K562 (cell line): Measurements from ENCODE around the gene GTF3C4. TPM values are rescaled to one million over a fixed set of nuclear protein-coding genes. Genes with fewer than 3 reads are reported as not detected.
A peak's percentile ranks its signal among the peaks of the same experiment; 100 is the strongest.

Source experiments
- ATAC-seq: fragments of 200-7000 bp; cut with Tn5 transposase; 3 replicates; pipeline ENCODE4 v1.9.1; 2020; ENCODE audit warnings: moderate library complexity
- BruUV-seq: library from RNA; stranded (reverse); fragments of 400-500 nt; replicated peaks from 2 replicates; lab custom pipeline; 2021; lab: Mats Ljungman, UMichigan
- CTCF ChIA-PET: fragments of 300-600 bp; formaldehyde crosslinking; extraction: SDS; loops from one replicate; lab custom pipeline; 2021; ENCODE audit warnings: low intra/inter-chr PET ratio; lab: Yijun Ruan, JAX
- POLR2A ChIA-PET: fragments of 300-600, 350-650 bp; sonication (Branson Sonifier 250); formaldehyde crosslinking; extraction: SDS; loops from one replicate; lab custom pipeline; 2021; ENCODE audit warnings: antibody characterized with exemption, inconsistent platforms; lab: Yijun Ruan, JAX
- DNase-seq, 4 experiments: peaks; one replicate each; pipeline versions ENCODE4 v3.0.0 to v3.0.0-alpha.2; 2011 to 2018; ENCODE audit warnings: low spot score in 3 of 4, mixed read lengths in 3 of 4; ENCODE audit errors: extremely low read depth in 1 of 4
- FAIRE-seq: peaks from 2 replicates; lab custom pipeline; 2011; peaks lifted over from hg19 to GRCh38; lab: Jason Lieb, UNC
- H2AFZ ChIP-seq: 2 replicates; pipeline ENCODE4 v1.6.0; 2011; ENCODE audit warnings: low read depth, low read length, control low read depth, inconsistent platforms
- H3K27ac ChIP-seq: fragments of 200-600 bp; 3 replicates; pipeline ENCODE4 v1.8.0; 2011; ENCODE audit warnings: low read depth, mild to moderate bottlenecking, control low read depth, inconsistent platforms, low read length, moderate library complexity, mixed read lengths; ENCODE audit errors: extremely low read depth
- H3K27me3 ChIP-seq, 2 experiments: fragments of 300-600 bp in 1 of 2; 2 replicates in 1 of 2; 3 replicates in 1 of 2; pipeline versions ENCODE4 v1.6.0 to v1.8.0; 2011; ENCODE audit warnings: inconsistent platforms in 2 of 2, low read length in 2 of 2, mild to moderate bottlenecking in 1 of 2, mixed read lengths in 1 of 2, moderate library complexity in 1 of 2; ENCODE audit not compliant: control insufficient read depth in 2 of 2, insufficient read depth in 2 of 2
- H3K36me3 ChIP-seq: fragments of 300-600 bp; 3 replicates; pipeline ENCODE4 v1.8.0; 2011; ENCODE audit warnings: mild to moderate bottlenecking, low read length, inconsistent platforms; ENCODE audit not compliant: control insufficient read depth, insufficient read depth
- H3K4me1 ChIP-seq, 2 experiments: fragments of 200-600 bp in 1 of 2; replicated peaks in 1 of 2; 2 replicates in 1 of 2; 3 replicates in 1 of 2; pipeline versions ENCODE4 v1.5.1 to v1.8.0; 2011; ENCODE audit warnings: inconsistent platforms in 2 of 2, low read length in 2 of 2, mild to moderate bottlenecking in 1 of 2, mixed read lengths in 1 of 2, moderate library complexity in 1 of 2; ENCODE audit not compliant: control insufficient read depth in 2 of 2, insufficient read depth in 2 of 2
- H3K4me2 ChIP-seq: 2 replicates; pipeline ENCODE4 v1.6.1; 2011; ENCODE audit warnings: low read length, control low read depth, inconsistent platforms, mixed read lengths; ENCODE audit not compliant: insufficient read depth
- H3K4me3 ChIP-seq: fragments of 200-600 bp; sonication (generic), shearing (Covaris generic); 2 replicates; pipeline ENCODE4 v1.5.1; 2016; ENCODE audit warnings: control low read depth, inconsistent platforms
- H3K79me2 ChIP-seq: fragments of 200-600 bp; 3 replicates; pipeline ENCODE4 v1.8.0; 2011; ENCODE audit warnings: low read length, inconsistent platforms; ENCODE audit not compliant: control insufficient read depth, insufficient read depth
- H3K9ac ChIP-seq, 2 experiments: 2 replicates each; pipeline versions ENCODE4 v1.6.0 to v1.6.1; 2011; ENCODE audit warnings: low read depth in 2 of 2, low read length in 2 of 2, control low read depth in 1 of 2, inconsistent platforms in 1 of 2, mild to moderate bottlenecking in 1 of 2, mixed read lengths in 1 of 2; ENCODE audit not compliant: insufficient read depth in 1 of 2
- H3K9me1 ChIP-seq: one replicate; pipeline ENCODE4 v1.6.0; 2011; ENCODE audit warnings: inconsistent platforms, mild to moderate bottlenecking, low read length, moderate library complexity; ENCODE audit not compliant: control insufficient read depth, insufficient read depth
- H3K9me3 ChIP-seq: replicated peaks from 2 replicates; pipeline ENCODE4 v1.5.1; 2011; ENCODE audit warnings: low read depth, low read length, inconsistent platforms; ENCODE audit not compliant: control insufficient read depth, insufficient read depth
- H4K20me1 ChIP-seq: replicated peaks from 2 replicates; pipeline ENCODE4 v1.6.1; 2011; ENCODE audit warnings: low read length, inconsistent platforms, mixed read lengths; ENCODE audit not compliant: control insufficient read depth, insufficient read depth
- DDX20 ChIP-seq: fragments of 450-650 bp; IDR thresholded peaks from 2 replicates; pipeline ENCODE4 v1.6.1; 2016; ENCODE audit warnings: missing genetic modification characterization, low read depth, mild to moderate bottlenecking, missing compliant biosample characterization, moderate library complexity
- HNRNPH1 ChIP-seq: fragments of 200-400 bp; formaldehyde crosslinking; optimal IDR thresholded peaks from 2 replicates; pipeline ENCODE3; 2017; ENCODE audit warnings: low read depth, mild to moderate bottlenecking, low read length, moderate library complexity
- HNRNPL ChIP-seq: fragments of 200-400 bp; formaldehyde crosslinking; IDR thresholded peaks from 2 replicates; pipeline ENCODE4 v1.6.1; 2017; ENCODE audit warnings: low read depth, mild to moderate bottlenecking, low read length
- NCOA1 ChIP-seq: fragments of 450-650 bp; IDR thresholded peaks from 2 replicates; pipeline ENCODE4 v1.6.1; 2016; ENCODE audit warnings: low read depth
- SPI1 ChIP-seq: IDR thresholded peaks from 2 replicates; pipeline ENCODE4 v1.6.1; 2011; ENCODE audit warnings: low read depth, low read length, control low read depth, borderline replicate concordance
- STAT5A ChIP-seq: IDR thresholded peaks from 2 replicates; pipeline ENCODE4 v1.6.1; 2012; ENCODE audit warnings: low read length, inconsistent platforms, borderline replicate concordance
- ZNF140 ChIP-seq: fragments of 250-450 bp; sonication (Bioruptor Pico); IDR thresholded peaks from 2 replicates; pipeline ENCODE4 v1.8.0; 2021; ENCODE audit warnings: moderate library complexity, mild to moderate bottlenecking, inconsistent platforms
- ZNF165 ChIP-seq: fragments of 250-450 bp; sonication (Bioruptor Pico); IDR thresholded peaks from 2 replicates; pipeline ENCODE4 v1.4.0; 2020; ENCODE audit warnings: borderline replicate concordance
- ZNF197 ChIP-seq: fragments of 200-800 bp; sonication (Bioruptor generic); IDR thresholded peaks from 2 replicates; pipeline ENCODE4 v1.6.1; 2016; ENCODE audit warnings: low read depth, missing genetic modification characterization, missing compliant biosample characterization
- ZNF24 ChIP-seq: fragments of 450-650 bp; IDR thresholded peaks from 2 replicates; pipeline ENCODE4 v1.6.1; 2016
- ZNF551 ChIP-seq: fragments of 250-450 bp; sonication (Bioruptor Pico); IDR thresholded peaks from 2 replicates; pipeline ENCODE4 v1.5.0; 2021; ENCODE audit warnings: mild to moderate bottlenecking, moderate library complexity
- WGBS: fragments of 100-300 bp; shearing (Covaris generic); methylation state at CpG from one replicate; pipeline ENCODE4 v1.1.6; 2016; ENCODE audit warnings: low coverage, mixed read lengths; ENCODE audit not compliant: insufficient coverage; ENCODE audit errors: missing lambda C conversion rate; 5-methylcytosine and 5-hydroxymethylcytosine counted together
- in situ Hi-C: fragments of 300-500 bp; cut with MboI; formaldehyde crosslinking; loops from 4 replicates; pipeline ENCODE4 v1.15.0; 2018; ENCODE audit warnings: inconsistent platforms, mixed read lengths
- intact Hi-C: fragments of 100-400 bp; cut with micrococcal nuclease; formaldehyde crosslinking; loops from 2 replicates; pipeline ENCODE4 v1.14.2; 2022
- polyA plus RNA-seq, 8 experiments: library from polyadenylated mRNA; depleted of rRNA in 4 of 8; stranded (reverse) in 5 of 8; unstranded in 3 of 8; fragments of >200 nt; fragmentation: Nextera tagmentation in 2 of 8; fragmentation: Illumina TruSeq in 1 of 8; extraction: Ambion mirVana in 2 of 8; extraction: Trizol in 1 of 8; gene quantifications; 2 replicates each; pipeline versions ENCODE4 v1.2.1 to v1.2.3, GENCODE V29; 2011 to 2014; ENCODE audit warnings: inconsistent platforms in 1 of 8, missing spikeins in 1 of 8
- total RNA-seq, 7 experiments: library from RNA; depleted of rRNA in 6 of 7; stranded (reverse); fragments of >200 nt in 6 of 7; fragmentation: Illumina TruSeq in 2 of 7; extraction: Trizol in 2 of 7; gene quantifications; 2 replicates each; pipeline versions ENCODE4 v1.2.1 to v1.2.3, GENCODE V29; 2011 to 2021; ENCODE audit warnings: low replicate concordance in 1 of 7

GTF3C4 gene
- total and polyA plus RNA-seq, 9 of the 15 experiments (the other 6 are each of a cell fraction or from before 2014, with no cell fraction given), result 3.9 to 20.0 (median 12.2) TPM

GRCh38 chr9:132728497-132728896 lies 58.2 kb downstream of the GTF3C4 start:
- intact Hi-C loops, result no loop called here
- peaks cover 5% of the 10 kb centered on the region for H3K9me1 ChIP-seq
- no peak for DNase-seq

GRCh38 chr9:132729235-132729890 lies 59.1 kb downstream of the GTF3C4 start:
- DNase-seq (no peak), ATAC-seq (no peak), FAIRE-seq (no peak)
- Histone ChIP-seq H3K27ac (no peak overlapping the region), H3K9me1 (peaks cover 5% of the 10 kb centered on the region), H3K27me3 (peaks cover 34 to 82% of the 10 kb centered on the region in 2 experiments), H3K4me1 (no peaks in the 10 kb centered on the region), H3K9ac (no peak overlapping the region), H3K79me2 (no peaks in the 10 kb centered on the region), H3K36me3 (no peaks in the 10 kb centered on the region), H3K4me2 (no peak overlapping the region), H3K4me3 (no peak overlapping the region), H4K20me1 (0 out of 2 replicates have a peak, but pooled peaks cover 3% of the 10 kb centered on the region), H2AFZ (no peak overlapping the region), H3K9me3 (no peaks in the 10 kb centered on the region)
- WGBS, result 4% methylated on average over 5 of the region's 5 CpGs
- in situ Hi-C loops (no loop called here), intact Hi-C loops (no loop called here)
- CTCF ChIA-PET, result no interaction called here
- BruUV-seq, result no TSS peak
- no peak for TF ChIP-seq ZNF551 (CRISPR knock-in tag)
- no peak for TF ChIP-seq NCOA1
- no peak for TF ChIP-seq STAT5A
- no peak for TF ChIP-seq ZNF24
- TF ChIP-seq HNRNPH1, result no peak
- no peak for TF ChIP-seq ZNF197 (CRISPR knock-in tag)
- no peak for TF ChIP-seq DDX20
- TF ChIP-seq ZNF140 (CRISPR knock-in tag), result no peak
- TF ChIP-seq HNRNPL, result no peak
- no peak for TF ChIP-seq ZNF165 (CRISPR knock-in tag)
- POLR2A ChIA-PET, result interaction anchor here (0.5 to 0.8 kb wide), 3 partner anchors 10 to 113 kb away, joined by 3 read pairs; no protein-coding TSS in a partner anchor

More at GRCh38 chr9:132728497-132728896, 58.2 kb downstream of the GTF3C4 start:
- H3K79me2 ChIP-seq, result no peaks in the 10 kb centered on the region
- FAIRE-seq, result no peak
- no peak overlapping the region for H3K9ac ChIP-seq
- in situ Hi-C loops, result no loop called here
- H3K4me3 ChIP-seq, result no peak overlapping the region
- WGBS, result 0% methylated on average over 2 of the region's 2 CpGs
- H3K4me2 ChIP-seq, result no peak overlapping the region
- no peak for ATAC-seq
- POLR2A ChIA-PET, result no interaction called here
- H2AFZ ChIP-seq, result no peak overlapping the region
- TF ChIP-seq HNRNPL (no peak), SPI1 (peak; percentile 89)
- no peaks in the 10 kb centered on the region for H3K9me3 ChIP-seq
- CTCF ChIA-PET, result no interaction called here
- H4K20me1 ChIP-seq, result 0 out of 2 replicates have a peak, but pooled peaks cover 3% of the 10 kb centered on the region
- no TSS peak for BruUV-seq
- peaks cover 39 to 82% of the 10 kb centered on the region in 2 experiments for H3K27me3 ChIP-seq
- H3K36me3 ChIP-seq, result no peaks in the 10 kb centered on the region
- H3K4me1 ChIP-seq, result no peaks in the 10 kb centered on the region
- no peak overlapping the region for H3K27ac ChIP-seq
